ENCODE data around the gene ANP32B. TPM values are rescaled to one million over a fixed set of nuclear protein-coding genes. Genes with fewer than 3 reads are reported as not detected.

The ANP32B gene
- total RNA-seq, 1 donor from 2014 or later: 98.5 TPM

GRCh38 chr9:98062161-98062560 is 79.0 kb downstream of the ANP32B start:
- peaks cover 23% of the 10 kb centered on the region for H3K79me2 ChIP-seq (ENCODE audit: insufficient read depth, low read length)
- no peaks in the 10 kb centered on the region for H3K4me1 Mint-ChIP-seq (ENCODE audit: low read depth, unreplicated experiment)
- no peaks in the 10 kb centered on the region for H3K27me3 ChIP-seq (ENCODE audit: insufficient read depth, low read length)
- DNase-seq (ENCODE audit: low read depth) (no peak), FAIRE-seq (no peak)
- H4K20me1 ChIP-seq (ENCODE audit: insufficient read depth, low read length): peaks cover 60% of the 10 kb centered on the region
- H3K9me3 Mint-ChIP-seq (ENCODE audit: unreplicated experiment): no peaks in the 10 kb centered on the region
- H3K36me3 ChIP-seq (ENCODE audit: insufficient read depth, low read length): peaks cover 23% of the 10 kb centered on the region
- H3K9ac ChIP-seq (ENCODE audit: low read length): no peak overlapping the region
- no peaks in the 10 kb centered on the region for H3K9me3 ChIP-seq (ENCODE audit: insufficient read depth, low read depth, low read length)
- H3K4me3 ChIP-seq (ENCODE audit: insufficient read depth, low read depth, low read length): no peak overlapping the region
- no peak overlapping the region for H2AFZ ChIP-seq (ENCODE audit: low read depth, low read length)
- TF ChIP-seq, protein P1, sequence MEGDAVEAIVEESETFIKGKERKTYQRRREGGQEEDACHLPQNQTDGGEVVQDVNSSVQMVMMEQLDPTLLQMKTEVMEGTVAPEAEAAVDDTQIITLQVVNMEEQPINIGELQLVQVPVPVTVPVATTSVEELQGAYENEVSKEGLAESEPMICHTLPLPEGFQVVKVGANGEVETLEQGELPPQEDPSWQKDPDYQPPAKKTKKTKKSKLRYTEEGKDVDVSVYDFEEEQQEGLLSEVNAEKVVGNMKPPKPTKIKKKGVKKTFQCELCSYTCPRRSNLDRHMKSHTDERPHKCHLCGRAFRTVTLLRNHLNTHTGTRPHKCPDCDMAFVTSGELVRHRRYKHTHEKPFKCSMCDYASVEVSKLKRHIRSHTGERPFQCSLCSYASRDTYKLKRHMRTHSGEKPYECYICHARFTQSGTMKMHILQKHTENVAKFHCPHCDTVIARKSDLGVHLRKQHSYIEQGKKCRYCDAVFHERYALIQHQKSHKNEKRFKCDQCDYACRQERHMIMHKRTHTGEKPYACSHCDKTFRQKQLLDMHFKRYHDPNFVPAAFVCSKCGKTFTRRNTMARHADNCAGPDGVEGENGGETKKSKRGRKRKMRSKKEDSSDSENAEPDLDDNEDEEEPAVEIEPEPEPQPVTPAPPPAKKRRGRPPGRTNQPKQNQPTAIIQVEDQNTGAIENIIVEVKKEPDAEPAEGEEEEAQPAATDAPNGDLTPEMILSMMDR (IDR thresholded peaks at IDR 0.05; ENCODE audit: insufficient read depth, low read depth, low read length): no peak
- TF ChIP-seq EZH2 (IDR thresholded peaks at IDR 0.05; ENCODE audit: insufficient read depth, low read length): no peak
- no peak overlapping the region for H3K27ac ChIP-seq (ENCODE audit: low read depth, low read length)
- no peaks in the 10 kb centered on the region for H3K27me3 Mint-ChIP-seq (ENCODE audit: low read depth, unreplicated experiment)
- H3K4me3 Mint-ChIP-seq (ENCODE audit: unreplicated experiment): no peak overlapping the region
- no peak overlapping the region for H3K27ac Mint-ChIP-seq (ENCODE audit: unreplicated experiment)
- H3K4me2 ChIP-seq (ENCODE audit: low read length): no peak overlapping the region
- H3K36me3 Mint-ChIP-seq (ENCODE audit: low read depth, unreplicated experiment): peaks cover 30% of the 10 kb centered on the region
- peaks cover 8% of the 10 kb centered on the region for H3K4me1 ChIP-seq (ENCODE audit: insufficient read depth, low read length)

DNA sequence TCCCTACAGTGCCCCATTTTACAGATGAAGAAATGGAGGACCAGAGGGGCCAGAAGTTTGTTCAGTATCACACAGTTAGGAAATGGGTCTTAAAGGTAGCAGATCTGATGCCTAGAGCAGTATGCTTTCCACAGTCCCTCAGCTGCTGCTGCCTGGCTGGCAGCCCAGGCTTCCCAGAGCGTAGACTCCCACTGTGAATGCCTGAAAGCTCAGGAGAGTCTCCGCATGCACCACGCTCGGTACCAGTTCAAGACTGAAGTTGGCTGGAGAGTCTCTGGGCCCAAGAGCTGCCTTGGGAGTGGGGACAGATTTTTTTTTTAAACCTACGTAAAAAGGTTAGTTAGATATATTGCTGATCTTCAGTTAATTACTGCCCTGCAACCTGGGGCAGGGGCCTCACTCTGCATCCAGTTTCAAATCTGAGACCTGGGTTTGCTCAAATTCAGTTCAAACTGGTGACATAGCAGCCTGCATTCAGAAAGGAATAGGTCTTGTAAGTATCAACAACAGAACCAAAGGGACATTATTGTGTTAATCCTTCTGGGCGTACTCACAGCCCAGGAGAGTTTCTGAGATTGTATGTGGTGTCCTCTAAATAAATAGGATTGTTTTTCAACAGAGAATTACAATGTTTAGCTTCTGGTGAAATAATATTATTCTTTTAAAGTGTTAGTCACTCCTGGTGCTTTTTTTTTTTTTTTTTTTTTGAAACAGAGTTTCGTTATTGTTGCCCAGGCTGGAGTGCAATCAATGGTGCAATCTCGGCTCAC is 81.7 kb downstream of the ANP32B start:
- H3K9ac ChIP-seq (ENCODE audit: low read length): no peak overlapping the region
- no peaks in the 10 kb centered on the region for H3K9me3 Mint-ChIP-seq (ENCODE audit: unreplicated experiment)
- H3K27ac Mint-ChIP-seq (ENCODE audit: unreplicated experiment): no peak overlapping the region
- H3K4me1 ChIP-seq (ENCODE audit: insufficient read depth, low read length): peaks cover 6% of the 10 kb centered on the region
- H2AFZ ChIP-seq (ENCODE audit: low read depth, low read length): no peak overlapping the region
- H3K79me2 ChIP-seq (ENCODE audit: insufficient read depth, low read length): peaks cover 20% of the 10 kb centered on the region
- peaks cover 36% of the 10 kb centered on the region for H3K36me3 Mint-ChIP-seq (ENCODE audit: low read depth, unreplicated experiment)
- H3K4me3 ChIP-seq (ENCODE audit: insufficient read depth, low read depth, low read length): no peak overlapping the region
- no peaks in the 10 kb centered on the region for H3K9me3 ChIP-seq (ENCODE audit: insufficient read depth, low read depth, low read length)
- H3K36me3 ChIP-seq (ENCODE audit: insufficient read depth, low read length): peaks cover 23% of the 10 kb centered on the region
- no peak overlapping the region for H3K4me3 Mint-ChIP-seq (ENCODE audit: unreplicated experiment)
- H3K4me1 Mint-ChIP-seq (ENCODE audit: low read depth, unreplicated experiment): no peaks in the 10 kb centered on the region
- TF ChIP-seq, protein P1 (IDR thresholded peaks at IDR 0.05; ENCODE audit: insufficient read depth, low read depth, low read length): no peak
- TF ChIP-seq EZH2 (IDR thresholded peaks at IDR 0.05; ENCODE audit: insufficient read depth, low read length): no peak
- H3K27me3 ChIP-seq (ENCODE audit: insufficient read depth, low read length): no peaks in the 10 kb centered on the region
- no peak overlapping the region for H3K4me2 ChIP-seq (ENCODE audit: low read length)
- H4K20me1 ChIP-seq (ENCODE audit: insufficient read depth, low read length): peaks cover 58% of the 10 kb centered on the region
- DNase-seq (ENCODE audit: low read depth) (no peak), FAIRE-seq (no peak)
- H3K27me3 Mint-ChIP-seq (ENCODE audit: low read depth, unreplicated experiment): no peaks in the 10 kb centered on the region
- no peak overlapping the region for H3K27ac ChIP-seq (ENCODE audit: low read depth, low read length)

Other genes starting within 250 kb of the ANP32B start
- 0.07 and 0.45 TPM in 2 replicates for gene FOXE1, start 130.1 kb upstream of the ANP32B start, total RNA-seq
- gene TRMO, start 60.8 kb upstream of the ANP32B start, total RNA-seq: 8.5 and 8.8 TPM in 2 replicates
- gene HEMGN, start 45.2 kb upstream of the ANP32B start, total RNA-seq: not detected in 2 replicates
- gene NANS, start 73.4 kb downstream of the ANP32B start, total RNA-seq: 44.4 and 44.5 TPM in 2 replicates
- gene TRIM14, start 135.9 kb downstream of the ANP32B start, total RNA-seq: 34.1 and 37.6 TPM in 2 replicates
- gene CORO2A, start 209.3 kb downstream of the ANP32B start, total RNA-seq: 11.1 TPM in 2 replicates

Measured in astrocyte (in vitro differentiated cells and primary cell).